ENCODE results near the gene ING1.

ING1 gene

DNA sequence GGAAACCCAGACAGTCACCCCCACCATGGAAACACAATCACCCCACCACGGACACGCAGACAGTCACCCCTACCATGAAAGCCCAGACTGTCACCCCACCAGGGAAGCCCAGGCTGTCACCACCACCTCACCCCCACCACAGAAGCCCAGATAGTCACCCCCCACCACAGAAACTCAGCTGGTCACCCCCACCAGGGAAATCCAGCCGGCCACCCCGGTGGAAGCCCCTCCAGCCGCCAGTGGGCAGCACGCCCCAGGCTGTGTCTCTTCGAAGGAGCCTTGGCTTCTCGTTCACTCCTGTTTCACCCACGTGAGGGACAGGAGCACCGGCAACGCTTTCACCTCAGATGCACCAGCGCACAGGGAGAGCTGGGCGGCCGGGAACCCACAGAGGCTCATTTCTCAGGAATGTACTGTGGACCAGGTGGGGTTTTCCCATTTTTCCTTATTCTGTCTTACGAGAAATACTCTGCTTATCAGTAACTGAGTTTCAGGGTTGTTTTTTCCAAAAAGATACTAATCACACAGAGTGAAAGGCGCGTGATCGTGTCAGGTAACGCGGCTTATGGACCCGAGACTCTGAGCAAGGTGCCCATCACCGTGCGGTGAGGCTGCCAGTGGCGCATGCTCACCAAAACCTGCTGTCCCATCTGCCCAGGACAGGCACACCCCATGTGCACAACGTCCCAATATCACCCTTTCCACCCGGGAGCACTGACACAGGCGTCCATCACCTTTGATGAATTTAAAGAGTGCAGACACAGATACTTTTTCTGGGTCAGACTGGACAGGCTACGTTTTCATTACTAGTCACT, 35.6 kb upstream of the ING1 start:
- no peak overlapping the region for H3K27ac ChIP-seq
- TF ChIP-seq ZFX (IDR thresholded peaks at IDR 0.05): no peak
- TF ChIP-seq, protein P1, sequence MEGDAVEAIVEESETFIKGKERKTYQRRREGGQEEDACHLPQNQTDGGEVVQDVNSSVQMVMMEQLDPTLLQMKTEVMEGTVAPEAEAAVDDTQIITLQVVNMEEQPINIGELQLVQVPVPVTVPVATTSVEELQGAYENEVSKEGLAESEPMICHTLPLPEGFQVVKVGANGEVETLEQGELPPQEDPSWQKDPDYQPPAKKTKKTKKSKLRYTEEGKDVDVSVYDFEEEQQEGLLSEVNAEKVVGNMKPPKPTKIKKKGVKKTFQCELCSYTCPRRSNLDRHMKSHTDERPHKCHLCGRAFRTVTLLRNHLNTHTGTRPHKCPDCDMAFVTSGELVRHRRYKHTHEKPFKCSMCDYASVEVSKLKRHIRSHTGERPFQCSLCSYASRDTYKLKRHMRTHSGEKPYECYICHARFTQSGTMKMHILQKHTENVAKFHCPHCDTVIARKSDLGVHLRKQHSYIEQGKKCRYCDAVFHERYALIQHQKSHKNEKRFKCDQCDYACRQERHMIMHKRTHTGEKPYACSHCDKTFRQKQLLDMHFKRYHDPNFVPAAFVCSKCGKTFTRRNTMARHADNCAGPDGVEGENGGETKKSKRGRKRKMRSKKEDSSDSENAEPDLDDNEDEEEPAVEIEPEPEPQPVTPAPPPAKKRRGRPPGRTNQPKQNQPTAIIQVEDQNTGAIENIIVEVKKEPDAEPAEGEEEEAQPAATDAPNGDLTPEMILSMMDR (conservative IDR thresholded peaks at IDR 0.05): no peak

DNA sequence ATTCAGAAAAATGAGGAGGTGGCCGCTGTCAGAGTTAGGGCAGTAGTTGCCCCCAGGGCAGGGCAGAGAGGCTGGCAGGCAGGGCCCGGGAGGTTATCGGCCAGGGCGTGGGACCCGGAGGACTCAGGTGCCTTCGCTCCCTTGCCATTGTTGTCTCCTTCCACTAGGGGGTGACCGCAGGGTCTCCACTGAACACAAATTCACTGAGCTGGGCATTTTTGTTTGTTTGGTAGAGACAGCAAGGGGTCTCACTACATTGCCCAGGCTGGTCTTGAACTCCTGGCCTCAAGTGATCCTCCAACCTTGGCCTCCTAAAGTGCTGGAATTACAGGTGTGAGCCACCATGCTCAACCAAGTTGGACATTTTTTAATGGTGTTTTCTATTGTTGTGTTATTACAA, 32.6 kb upstream of the ING1 start:
- H3K27ac ChIP-seq: no peak overlapping the region
- TF ChIP-seq, protein P1 (conservative IDR thresholded peaks at IDR 0.05): peak; percentile 57
- no peak for TF ChIP-seq ZFX (IDR thresholded peaks at IDR 0.05)

DNA sequence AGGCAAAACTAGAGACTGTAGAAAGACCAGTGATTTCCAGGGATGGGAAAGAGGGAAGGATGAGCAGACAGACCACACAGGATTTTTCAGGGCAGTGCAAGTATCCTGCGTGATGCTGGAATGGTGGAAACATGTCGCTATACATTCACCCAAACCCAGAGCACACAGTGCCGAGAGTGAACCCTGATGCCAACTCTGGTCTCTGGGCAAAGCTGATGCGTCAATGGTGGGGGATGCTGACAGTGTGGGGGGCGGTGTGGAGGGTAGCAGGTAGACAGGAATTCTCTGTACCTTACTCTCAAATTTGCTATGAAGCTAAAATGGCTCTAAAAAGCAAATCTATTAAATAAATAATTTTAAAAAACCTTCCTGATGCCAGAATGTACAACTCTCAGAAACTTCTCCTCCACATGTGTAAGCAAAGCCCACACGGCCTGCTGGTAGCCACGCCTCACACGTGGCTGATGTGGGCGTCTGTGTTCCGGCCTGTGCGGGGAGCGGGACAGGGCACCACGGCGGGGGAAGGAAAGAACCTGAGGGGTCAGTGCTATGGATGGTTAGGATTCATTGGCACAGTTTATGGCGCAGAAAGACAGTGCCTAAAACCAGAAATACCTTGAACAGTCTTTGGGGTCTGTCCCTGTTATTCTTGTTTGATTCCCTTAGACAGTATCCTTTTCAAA, 31.5 kb upstream of the ING1 start:
- no peak for TF ChIP-seq ZFX (IDR thresholded peaks at IDR 0.05)
- TF ChIP-seq, protein P1 (conservative IDR thresholded peaks at IDR 0.05): no peak
- H3K27ac ChIP-seq: no peak overlapping the region

DNA sequence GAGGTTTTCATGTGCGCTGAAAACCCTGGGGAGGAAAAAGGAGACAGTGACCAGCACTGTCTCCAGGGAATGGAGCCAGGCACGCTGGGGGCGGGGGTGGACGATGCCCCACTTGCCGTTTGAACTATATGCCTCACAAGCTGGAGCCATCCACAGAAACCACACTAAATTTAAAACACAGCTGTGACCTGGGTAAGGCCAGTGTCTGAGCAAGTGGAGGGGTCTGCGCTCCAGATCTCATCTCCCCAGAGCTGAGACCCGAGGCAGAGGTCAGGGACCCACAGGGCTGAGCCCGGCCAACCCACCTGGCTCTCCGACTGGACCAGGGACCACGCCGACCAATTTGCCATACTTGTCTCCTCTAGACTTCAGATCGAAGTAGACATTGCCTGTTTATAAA, 30.8 kb upstream of the ING1 start:
- no peak for TF ChIP-seq ZFX (IDR thresholded peaks at IDR 0.05)
- TF ChIP-seq, protein P1 (conservative IDR thresholded peaks at IDR 0.05): no peak
- no peak overlapping the region for H3K27ac ChIP-seq

DNA sequence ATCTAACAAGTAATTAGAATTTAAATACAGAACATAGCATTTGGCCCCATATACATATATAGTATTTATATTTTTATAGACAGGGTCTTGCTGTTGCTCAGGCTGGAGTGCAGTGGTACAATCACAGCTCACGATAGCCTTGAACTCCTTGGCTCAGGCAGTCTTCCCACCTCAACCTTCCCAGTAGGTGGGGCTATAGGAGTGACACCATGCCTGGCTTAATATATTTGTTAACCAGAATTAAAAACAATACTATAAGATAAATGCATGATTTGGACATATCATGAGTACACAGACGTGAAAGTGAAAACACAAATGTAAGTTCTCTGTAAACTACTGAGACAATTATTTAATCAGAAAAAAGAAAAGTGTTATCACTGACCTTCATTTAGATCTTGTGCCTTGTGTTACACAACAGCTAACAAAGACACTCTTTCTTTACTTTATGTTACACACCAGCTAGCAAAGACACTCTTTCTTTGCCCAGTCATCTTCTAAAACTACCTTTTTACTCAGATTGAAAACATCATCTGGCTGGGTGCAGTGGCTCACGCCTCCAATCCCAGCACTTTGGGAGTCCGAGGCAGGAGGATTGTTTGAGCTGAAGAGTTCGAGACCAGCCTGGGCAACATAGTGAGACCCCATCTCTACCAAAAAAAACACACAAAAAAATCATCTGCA, 30.2 kb upstream of the ING1 start:
- no peak overlapping the region for H3K27ac ChIP-seq
- TF ChIP-seq ZFX (IDR thresholded peaks at IDR 0.05): no peak
- TF ChIP-seq, protein P1 (conservative IDR thresholded peaks at IDR 0.05): peak; percentile 68

DNA sequence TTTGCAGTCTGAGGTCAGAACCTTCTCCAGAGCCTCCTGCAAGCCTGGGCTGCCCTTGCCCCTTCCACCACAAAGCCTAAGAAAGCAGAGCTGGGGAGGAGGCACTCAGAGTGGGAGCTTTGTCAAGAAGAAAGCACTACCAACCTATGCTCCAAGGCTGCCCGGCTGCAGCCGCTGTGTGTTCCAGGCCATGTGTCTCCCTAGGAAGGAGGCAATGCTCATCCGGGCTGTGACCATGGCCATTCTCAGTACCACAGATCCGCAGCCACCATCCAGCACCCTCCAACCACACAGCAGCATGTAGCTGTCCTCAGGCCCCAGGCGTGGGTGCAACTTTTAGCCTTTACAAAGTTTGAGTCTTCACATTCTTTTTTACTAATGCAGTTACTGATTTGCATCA, 29.6 kb upstream of the ING1 start:
- no peak for TF ChIP-seq ZFX (IDR thresholded peaks at IDR 0.05)
- TF ChIP-seq, protein P1 (conservative IDR thresholded peaks at IDR 0.05): no peak
- H3K27ac ChIP-seq: no peak overlapping the region
